WTC11 (cell line): Measurements from ENCODE around the gene RAPGEF2. TPM values are rescaled to one million over a fixed set of nuclear protein-coding genes. Genes with fewer than 3 reads are reported as not detected.

ENCODE experiments used
- ATAC-seq: fragments of 200-7000 bp; cut with Tn5 transposase; 2 replicates; pipeline ENCODE4 v1.10.0; 2021; ENCODE audit warnings: mild to moderate bottlenecking, moderate library complexity
- CTCF ChIA-PET: fragments of 300-600 bp; sonication (Branson Sonifier 250); formaldehyde crosslinking; loops from one replicate; lab custom pipeline; 2021; ENCODE audit warnings: antibody characterized with exemption; lab: Charles Lee
- POLR2A ChIA-PET: fragments of 350-600 bp; sonication (Branson Sonifier 250); formaldehyde crosslinking; loops from one replicate; lab custom pipeline; 2021; ENCODE audit warnings: antibody characterized with exemption; lab: Charles Lee
- DNase-seq: peaks from one replicate; pipeline ENCODE4 v3.0.0; 2021; ENCODE audit warnings: low spot score
- H3K27ac Mint-ChIP-seq: 2 replicates; pipeline ENCODE4 v1.8.0; 2021; ENCODE audit warnings: mixed read lengths
- H3K27me3 Mint-ChIP-seq: 2 replicates; pipeline ENCODE4 v1.8.0; 2021; ENCODE audit warnings: low read depth, mild to moderate bottlenecking, moderate library complexity, mixed read lengths
- H3K36me3 Mint-ChIP-seq: 2 replicates; pipeline ENCODE4 v1.8.0; 2021; ENCODE audit warnings: mixed read lengths
- H3K4me1 Mint-ChIP-seq: 2 replicates; pipeline ENCODE4 v1.8.0; 2022; ENCODE audit warnings: mixed read lengths
- H3K4me3 Mint-ChIP-seq: 2 replicates; pipeline ENCODE4 v1.8.0; 2021; ENCODE audit warnings: mild to moderate bottlenecking, moderate library complexity, mixed read lengths
- H3K9me3 Mint-ChIP-seq: 2 replicates; pipeline ENCODE4 v1.8.0; 2021; ENCODE audit warnings: mixed read lengths
- ATF1 ChIP-seq: sonication (generic); formaldehyde crosslinking; IDR thresholded peaks from 2 replicates; pipeline ENCODE4 v1.8.1; 2023; ENCODE audit warnings: mild to moderate bottlenecking, moderate library complexity, missing genetic modification reagents
- ERG ChIP-seq: fragments of 250-450 bp; sonication (Bioruptor Pico); IDR thresholded peaks from 2 replicates; pipeline ENCODE4 v1.8.0; 2021; ENCODE audit warnings: mild to moderate bottlenecking
- FOXP1 ChIP-seq: sonication (generic); formaldehyde crosslinking; IDR thresholded peaks from 2 replicates; pipeline ENCODE4 v1.8.0; 2022; ENCODE audit warnings: missing genetic modification reagents, mild to moderate bottlenecking, moderate library complexity, borderline replicate concordance
- FOXP4 ChIP-seq: sonication (generic); formaldehyde crosslinking; IDR thresholded peaks from 2 replicates; pipeline ENCODE4 v1.8.0; 2022; ENCODE audit warnings: mild to moderate bottlenecking, missing genetic modification reagents
- GABPB1 ChIP-seq: sonication (generic); formaldehyde crosslinking; IDR thresholded peaks from 2 replicates; pipeline ENCODE4 v1.8.1; 2023; ENCODE audit warnings: mild to moderate bottlenecking, missing genetic modification reagents
- GRHL2 ChIP-seq: fragments of 250-450 bp; sonication (Bioruptor Pico); IDR thresholded peaks from 2 replicates; pipeline ENCODE4 v1.8.0; 2022; ENCODE audit warnings: mild to moderate bottlenecking, moderate library complexity; ENCODE audit not compliant: insufficient replicate concordance, severe bottlenecking
- GTF2I ChIP-seq: fragments of 250-450 bp; sonication (Bioruptor Pico); conservative IDR thresholded peaks from 2 replicates; pipeline ENCODE4 v1.4.0; 2021; ENCODE audit warnings: mild to moderate bottlenecking
- MAX ChIP-seq: sonication (generic); formaldehyde crosslinking; IDR thresholded peaks from 2 replicates; pipeline ENCODE4 v1.8.0; 2022; ENCODE audit warnings: mild to moderate bottlenecking, missing genetic modification reagents
- NFYB ChIP-seq: sonication (generic); formaldehyde crosslinking; conservative IDR thresholded peaks from 2 replicates; pipeline ENCODE4 v1.8.0; 2022; ENCODE audit warnings: low read depth, missing genetic modification reagents
- NR3C1 ChIP-seq: sonication (generic); formaldehyde crosslinking; conservative IDR thresholded peaks from 2 replicates; pipeline ENCODE4 v1.8.1; 2023; ENCODE audit warnings: low read depth, mild to moderate bottlenecking, missing genetic modification reagents
- OVOL2 ChIP-seq: fragments of 250-450 bp; sonication (Bioruptor Pico); IDR thresholded peaks from 2 replicates; pipeline ENCODE4 v1.9.0; 2021; ENCODE audit warnings: mild to moderate bottlenecking, borderline replicate concordance
- RORB ChIP-seq: fragments of 250-450 bp; sonication (Bioruptor Pico); IDR thresholded peaks from 2 replicates; pipeline ENCODE4 v1.9.0; 2021; ENCODE audit warnings: mild to moderate bottlenecking
- ZBTB21 ChIP-seq: sonication (generic); formaldehyde crosslinking; IDR thresholded peaks from 2 replicates; pipeline ENCODE4 v1.8.1; 2023; ENCODE audit warnings: mild to moderate bottlenecking, missing genetic modification reagents, borderline replicate concordance
- ZNF121 ChIP-seq: sonication (generic); formaldehyde crosslinking; IDR thresholded peaks from 2 replicates; pipeline ENCODE4 v1.8.0; 2023; ENCODE audit warnings: missing genetic modification reagents
- ZNF219 ChIP-seq: sonication (generic); formaldehyde crosslinking; IDR thresholded peaks from 2 replicates; pipeline ENCODE4 v1.8.0; 2023; ENCODE audit warnings: missing genetic modification reagents, mild to moderate bottlenecking, borderline replicate concordance
- ZNF396 ChIP-seq: fragments of 250-450 bp; sonication (Bioruptor Pico); IDR thresholded peaks from 2 replicates; pipeline ENCODE4 v1.8.0; 2021; ENCODE audit warnings: mild to moderate bottlenecking, moderate library complexity, borderline replicate concordance
- total RNA-seq: library from RNA; stranded (reverse); gene quantifications from 3 replicates; pipeline ENCODE4 v1.2.3, GENCODE V29; 2021
- TF ChIP-seq, protein P1 (sequence below): fragments of 250-450 bp; sonication (Bioruptor Pico); conservative IDR thresholded peaks from 2 replicates; pipeline ENCODE4 v1.9.0; 2021; ENCODE audit warnings: mild to moderate bottlenecking
- TF ChIP-seq, protein P2 (sequence below): sonication (generic); formaldehyde crosslinking; IDR thresholded peaks from 2 replicates; pipeline ENCODE4 v1.8.0; 2023; ENCODE audit warnings: mild to moderate bottlenecking, missing genetic modification reagents
- TF ChIP-seq, protein P3 (sequence below): sonication (generic); formaldehyde crosslinking; IDR thresholded peaks from 2 replicates; pipeline ENCODE4 v1.8.1; 2022; ENCODE audit warnings: low read depth, mild to moderate bottlenecking, moderate library complexity, missing genetic modification reagents, borderline replicate concordance

RAPGEF2 gene
- total RNA-seq, 1 experiment from 2014 or later: 40.6 TPM

DNA sequence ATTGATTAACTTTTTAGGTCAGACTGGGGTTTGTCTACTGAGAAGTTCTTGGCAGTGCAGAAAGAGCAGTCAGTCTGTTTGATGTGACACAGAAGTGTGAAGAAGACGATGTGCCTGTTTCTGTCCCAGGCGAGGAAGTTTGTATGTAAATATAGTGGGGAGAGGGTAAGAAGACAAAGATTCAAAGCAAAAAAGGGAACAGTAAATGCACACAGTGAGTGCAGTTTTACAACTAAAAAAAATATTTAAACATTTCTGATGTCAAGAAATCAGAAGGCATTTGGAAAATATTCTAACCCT, 264.9 kb downstream of the RAPGEF2 start:
- peaks cover 4% of the 10 kb centered on the region for H3K27me3 Mint-ChIP-seq
- no peak for TF ChIP-seq ZNF396
- TF ChIP-seq, protein P1, sequence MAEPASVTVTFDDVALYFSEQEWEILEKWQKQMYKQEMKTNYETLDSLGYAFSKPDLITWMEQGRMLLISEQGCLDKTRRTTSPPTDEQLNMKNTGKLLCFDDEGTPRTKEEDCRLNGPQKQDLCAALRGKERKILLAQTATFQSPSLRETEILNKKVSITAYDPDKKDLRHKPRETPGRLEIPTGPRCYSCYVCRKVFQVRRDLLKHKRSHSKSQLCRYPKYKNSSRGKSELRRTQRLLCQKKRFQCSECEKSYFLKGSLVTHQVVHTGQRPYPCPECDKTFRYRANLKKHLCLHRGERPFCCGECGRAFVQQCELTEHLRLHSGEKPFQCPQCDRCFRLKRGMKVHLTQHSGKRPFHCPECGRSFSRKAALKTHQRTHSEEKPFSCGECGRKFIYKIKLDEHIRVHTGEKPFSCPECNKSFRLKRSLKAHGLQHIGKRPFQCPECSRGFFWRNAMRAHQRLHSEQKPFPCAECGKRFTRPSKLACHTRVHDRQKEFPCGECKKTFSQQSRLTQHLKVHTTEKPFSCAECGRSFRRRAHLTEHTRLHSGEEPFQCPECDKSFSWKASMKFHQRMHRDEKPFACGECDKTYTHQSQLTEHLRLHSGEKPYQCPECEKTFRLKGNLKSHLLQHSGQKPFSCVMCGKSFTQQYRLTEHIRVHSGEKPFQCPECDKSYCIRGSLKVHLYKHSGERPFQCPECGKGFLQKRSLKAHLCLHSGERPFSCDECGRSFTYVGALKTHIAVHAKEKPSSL: no peak
- no peak for TF ChIP-seq GABPB1 (CRISPR knock-in tag)
- TF ChIP-seq MAX (CRISPR knock-in tag): no peak
- TF ChIP-seq ATF1 (CRISPR knock-in tag): no peak
- TF ChIP-seq ZNF219 (CRISPR knock-in tag): no peak
- no peak for TF ChIP-seq NR3C1 (CRISPR knock-in tag)
- TF ChIP-seq, protein P2, sequence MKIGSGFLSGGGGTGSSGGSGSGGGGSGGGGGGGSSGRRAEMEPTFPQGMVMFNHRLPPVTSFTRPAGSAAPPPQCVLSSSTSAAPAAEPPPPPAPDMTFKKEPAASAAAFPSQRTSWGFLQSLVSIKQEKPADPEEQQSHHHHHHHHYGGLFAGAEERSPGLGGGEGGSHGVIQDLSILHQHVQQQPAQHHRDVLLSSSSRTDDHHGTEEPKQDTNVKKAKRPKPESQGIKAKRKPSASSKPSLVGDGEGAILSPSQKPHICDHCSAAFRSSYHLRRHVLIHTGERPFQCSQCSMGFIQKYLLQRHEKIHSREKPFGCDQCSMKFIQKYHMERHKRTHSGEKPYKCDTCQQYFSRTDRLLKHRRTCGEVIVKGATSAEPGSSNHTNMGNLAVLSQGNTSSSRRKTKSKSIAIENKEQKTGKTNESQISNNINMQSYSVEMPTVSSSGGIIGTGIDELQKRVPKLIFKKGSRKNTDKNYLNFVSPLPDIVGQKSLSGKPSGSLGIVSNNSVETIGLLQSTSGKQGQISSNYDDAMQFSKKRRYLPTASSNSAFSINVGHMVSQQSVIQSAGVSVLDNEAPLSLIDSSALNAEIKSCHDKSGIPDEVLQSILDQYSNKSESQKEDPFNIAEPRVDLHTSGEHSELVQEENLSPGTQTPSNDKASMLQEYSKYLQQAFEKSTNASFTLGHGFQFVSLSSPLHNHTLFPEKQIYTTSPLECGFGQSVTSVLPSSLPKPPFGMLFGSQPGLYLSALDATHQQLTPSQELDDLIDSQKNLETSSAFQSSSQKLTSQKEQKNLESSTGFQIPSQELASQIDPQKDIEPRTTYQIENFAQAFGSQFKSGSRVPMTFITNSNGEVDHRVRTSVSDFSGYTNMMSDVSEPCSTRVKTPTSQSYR (CRISPR knock-in tag): no peak
- no peak for TF ChIP-seq ZNF121
- no peak for TF ChIP-seq ERG (CRISPR knock-in tag)
- no peak for TF ChIP-seq FOXP4 (CRISPR knock-in tag)
- TF ChIP-seq RORB (CRISPR knock-in tag): no peak
- TF ChIP-seq NFYB (CRISPR knock-in tag): no peak
- no peak for TF ChIP-seq OVOL2 (CRISPR knock-in tag)
- TF ChIP-seq FOXP1 (CRISPR knock-in tag): no peak
- TF ChIP-seq, protein P3, sequence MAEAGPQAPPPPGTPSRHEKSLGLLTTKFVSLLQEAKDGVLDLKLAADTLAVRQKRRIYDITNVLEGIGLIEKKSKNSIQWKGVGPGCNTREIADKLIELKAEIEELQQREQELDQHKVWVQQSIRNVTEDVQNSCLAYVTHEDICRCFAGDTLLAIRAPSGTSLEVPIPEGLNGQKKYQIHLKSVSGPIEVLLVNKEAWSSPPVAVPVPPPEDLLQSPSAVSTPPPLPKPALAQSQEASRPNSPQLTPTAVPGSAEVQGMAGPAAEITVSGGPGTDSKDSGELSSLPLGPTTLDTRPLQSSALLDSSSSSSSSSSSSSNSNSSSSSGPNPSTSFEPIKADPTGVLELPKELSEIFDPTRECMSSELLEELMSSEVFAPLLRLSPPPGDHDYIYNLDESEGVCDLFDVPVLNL (CRISPR knock-in tag): no peak
- TF ChIP-seq GRHL2: no peak
- TF ChIP-seq GTF2I: no peak
- no peak overlapping the region for H3K27ac Mint-ChIP-seq
- no peak for ATAC-seq
- no peak overlapping the region for H3K4me3 Mint-ChIP-seq
- ChIA-PET CTCF (no interaction called here), POLR2A (no interaction called here)
- no peak for DNase-seq
- H3K9me3 Mint-ChIP-seq: peaks cover 24% of the 10 kb centered on the region
- H3K4me1 Mint-ChIP-seq: no peaks in the 10 kb centered on the region
- H3K36me3 Mint-ChIP-seq: peaks cover 11% of the 10 kb centered on the region

- ChIA-PET POLR2A (no interaction called here), CTCF (no interaction called here)
- no peak for TF ChIP-seq ZBTB21 (CRISPR knock-in tag)
- no peak for DNase-seq
- Mint-ChIP-seq H3K27me3 (peaks cover 4% of the 10 kb centered on the region), H3K27ac (no peak overlapping the region), H3K36me3 (peaks cover 11% of the 10 kb centered on the region), H3K4me1 (no peaks in the 10 kb centered on the region), H3K9me3 (peaks cover 24% of the 10 kb centered on the region), H3K4me3 (no peak overlapping the region)
- no peak for ATAC-seq
Observed at GRCh38 chr4:159368320-159368719, 265.4 kb downstream of the RAPGEF2 start.
